OCI-LY3 (cell line): ENCODE data around the gene FNDC11.
A peak's percentile ranks its signal among the peaks of the same experiment; 100 is the strongest.

ENCODE experiments used
- H2AFZ ChIP-seq: fragments of 200-600, 300-600 bp; shearing (Covaris generic); 2 replicates; pipeline ENCODE4 v1.6.0; 2014; ENCODE audit warnings: antibody characterized with exemption, low read depth, low read length
- H3K27ac ChIP-seq: fragments of 200-600, 300-600 bp; sonication (generic); 2 replicates; pipeline ENCODE4 v1.5.1; 2014; ENCODE audit warnings: mild to moderate bottlenecking, low read length, moderate library complexity, mixed read lengths
- H3K27me3 ChIP-seq: fragments of 200-600, 300-600 bp; sonication (generic); 2 replicates; pipeline ENCODE4 v1.6.1; 2014; ENCODE audit warnings: low read depth, low read length, mixed read lengths
- H3K36me3 ChIP-seq: fragments of 200-600, 300-600 bp; sonication (generic); replicated peaks from 2 replicates; pipeline ENCODE3; 2014; ENCODE audit warnings: low read depth, low read length, mixed read lengths
- H3K4me1 ChIP-seq: fragments of 300-600, 200-600 bp; sonication (generic); 2 replicates; pipeline ENCODE4 v1.6.1; 2014; ENCODE audit warnings: low read length, mixed read lengths
- H3K4me2 ChIP-seq: fragments of 200-600, 300-600 bp; sonication (generic); 2 replicates; pipeline ENCODE4 v1.6.1; 2014; ENCODE audit warnings: low read length, mixed read lengths
- H3K4me3 ChIP-seq: fragments of 300-600, 200-600 bp; sonication (generic); 2 replicates; pipeline ENCODE4 v1.5.1; 2014; ENCODE audit warnings: antibody characterized with exemption, mild to moderate bottlenecking, low read length, moderate library complexity
- H3K79me2 ChIP-seq: fragments of 300-600, 200-600 bp; shearing (Covaris generic); 2 replicates; pipeline ENCODE4 v1.6.1; 2014; ENCODE audit warnings: mild to moderate bottlenecking, low read length, mixed read lengths
- H3K9ac ChIP-seq: fragments of 300-600, 200-600 bp; shearing (Covaris generic); 2 replicates; pipeline ENCODE4 v1.6.0; 2014; ENCODE audit warnings: mild to moderate bottlenecking, low read length, moderate library complexity
- H3K9me3 ChIP-seq: fragments of 200-600, 300-600 bp; shearing (Covaris generic); 2 replicates; pipeline ENCODE4 v1.6.1; 2014; ENCODE audit warnings: low read length, mixed read lengths; ENCODE audit not compliant: insufficient read depth
- H4K20me1 ChIP-seq: fragments of 200-600, 300-600 bp; sonication (generic); 2 replicates; pipeline ENCODE4 v1.6.1; 2016; ENCODE audit warnings: low read length, mixed read lengths; ENCODE audit not compliant: insufficient read depth
- EZH2phosphoT487 ChIP-seq: fragments of 200-600 bp; shearing (Covaris generic); IDR thresholded peaks from 2 replicates; pipeline ENCODE4 v1.6.1; 2018; ENCODE audit warnings: antibody characterized with exemption, mixed run types, low read depth
- TF ChIP-seq, protein P1 (sequence below): fragments of 200-600, 300-600 bp; sonication (generic); IDR thresholded peaks from 2 replicates; pipeline ENCODE4 v1.5.1; 2014; ENCODE audit warnings: antibody characterized with exemption, low read length, low read depth

The FNDC11 gene

GRCh38 chr20:63536241-63536977 lies 17.6 kb upstream of the FNDC11 start:
- H3K4me2 ChIP-seq: peak overlapping the region; percentile 90

DNA sequence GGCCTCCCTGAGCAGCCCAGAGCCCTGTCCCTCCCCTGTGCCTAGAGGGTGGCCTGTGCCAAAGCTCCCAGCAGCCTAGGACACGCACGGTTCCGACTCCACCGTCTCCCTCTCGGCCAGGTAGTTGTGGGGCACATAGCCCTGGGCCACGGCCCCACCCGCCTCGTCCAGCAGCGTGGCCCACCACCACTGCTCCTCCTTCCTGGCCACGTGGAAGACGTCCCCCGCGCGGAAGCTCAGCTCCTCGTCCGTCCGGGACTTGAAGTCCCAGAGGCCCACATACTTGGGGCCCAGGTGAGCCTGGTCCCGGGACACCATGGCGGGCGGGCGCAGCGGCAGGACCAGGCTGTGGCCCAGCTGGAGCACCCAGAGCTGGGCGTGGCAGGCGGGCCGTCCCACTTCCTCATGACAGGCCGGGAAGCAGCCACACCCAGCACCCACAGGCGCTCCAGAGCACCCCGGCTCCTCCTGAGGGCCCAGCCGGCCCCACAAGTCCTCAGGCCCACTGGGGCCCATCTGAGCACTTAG lies 16.9 kb upstream of the FNDC11 start, which contains the start of gene PTK6:
TSS of gene PTK6 (minus strand) at position 380 of the 528 bp plus-strand sequence. CDS start at position 318, 62 bp downstream.
- Histone ChIP-seq H3K4me1 (peaks cover 18% of the 10 kb centered on the region), H4K20me1 (no peaks in the 10 kb centered on the region), H3K4me2 (peak within 1 kb of the TSS; percentile 90), H3K36me3 (no peaks in the 10 kb centered on the region), H3K4me3 (peak within 1 kb of the TSS; percentile 84), H2AFZ (peak within 1 kb of the TSS; percentile 37; the same call in 1 of the 2 replicates), H3K27ac (peak within 1 kb of the TSS; percentile 75), H3K9ac (peak within 1 kb of the TSS; percentile 81), H3K79me2 (no peaks in the 10 kb centered on the region), H3K27me3 (peaks cover 2% of the 10 kb centered on the region; the same call in 1 of the 2 replicates), H3K9me3 (no peaks in the 10 kb centered on the region)
- TF ChIP-seq, protein P1, sequence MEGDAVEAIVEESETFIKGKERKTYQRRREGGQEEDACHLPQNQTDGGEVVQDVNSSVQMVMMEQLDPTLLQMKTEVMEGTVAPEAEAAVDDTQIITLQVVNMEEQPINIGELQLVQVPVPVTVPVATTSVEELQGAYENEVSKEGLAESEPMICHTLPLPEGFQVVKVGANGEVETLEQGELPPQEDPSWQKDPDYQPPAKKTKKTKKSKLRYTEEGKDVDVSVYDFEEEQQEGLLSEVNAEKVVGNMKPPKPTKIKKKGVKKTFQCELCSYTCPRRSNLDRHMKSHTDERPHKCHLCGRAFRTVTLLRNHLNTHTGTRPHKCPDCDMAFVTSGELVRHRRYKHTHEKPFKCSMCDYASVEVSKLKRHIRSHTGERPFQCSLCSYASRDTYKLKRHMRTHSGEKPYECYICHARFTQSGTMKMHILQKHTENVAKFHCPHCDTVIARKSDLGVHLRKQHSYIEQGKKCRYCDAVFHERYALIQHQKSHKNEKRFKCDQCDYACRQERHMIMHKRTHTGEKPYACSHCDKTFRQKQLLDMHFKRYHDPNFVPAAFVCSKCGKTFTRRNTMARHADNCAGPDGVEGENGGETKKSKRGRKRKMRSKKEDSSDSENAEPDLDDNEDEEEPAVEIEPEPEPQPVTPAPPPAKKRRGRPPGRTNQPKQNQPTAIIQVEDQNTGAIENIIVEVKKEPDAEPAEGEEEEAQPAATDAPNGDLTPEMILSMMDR: no peak
- TF ChIP-seq EZH2phosphoT487: no peak

More at GRCh38 chr20:63536241-63536977, 17.6 kb upstream of the FNDC11 start:
- Histone ChIP-seq H3K79me2 (no peaks in the 10 kb centered on the region), H3K27ac (no peak overlapping the region), H3K4me1 (peaks cover 17% of the 10 kb centered on the region), H4K20me1 (no peaks in the 10 kb centered on the region), H2AFZ (no peak overlapping the region), H3K4me3 (peak overlapping the region; percentile 84), H3K9me3 (no peaks in the 10 kb centered on the region), H3K27me3 (peaks cover 5% of the 10 kb centered on the region; the same call in 1 of the 2 replicates), H3K36me3 (no peaks in the 10 kb centered on the region), H3K9ac (peak overlapping the region; percentile 81; the same call in 1 of the 2 replicates)
- no peak for TF ChIP-seq EZH2phosphoT487
- TF ChIP-seq, protein P1: no peak

- no peaks in the 10 kb centered on the region for H3K9me3 ChIP-seq
- H3K4me3 ChIP-seq: peak overlapping the region; percentile 84
- H3K9ac ChIP-seq: peak overlapping the region; percentile 81
- TF ChIP-seq EZH2phosphoT487: no peak
- TF ChIP-seq, protein P1: peak; percentile 81
- no peaks in the 10 kb centered on the region for H3K36me3 ChIP-seq
- peak overlapping the region; percentile 75 for H3K27ac ChIP-seq
- no peaks in the 10 kb centered on the region for H4K20me1 ChIP-seq
- peak overlapping the region; percentile 90 for H3K4me2 ChIP-seq
- H2AFZ ChIP-seq: 0 out of 2 replicates have a peak overlapping the region, but pooled peaks have one; percentile 37
- H3K4me1 ChIP-seq: peaks cover 24% of the 10 kb centered on the region
- no peaks in the 10 kb centered on the region for H3K27me3 ChIP-seq
- H3K79me2 ChIP-seq: no peaks in the 10 kb centered on the region
These were observed 16.3 kb upstream of the FNDC11 start for GRCh38 chr20:63537525-63538203.
